ENCODE data around the gene LAMA2. TPM values are rescaled to one million over a fixed set of nuclear protein-coding genes. Genes with fewer than 3 reads are reported as not detected.

LAMA2 gene
- total and polyA plus RNA-seq, 2 of the 8 experiments (the other 6 are each of a cell fraction or from before 2014, with no cell fraction given) = 1.3 to 3.8 TPM

DNA sequence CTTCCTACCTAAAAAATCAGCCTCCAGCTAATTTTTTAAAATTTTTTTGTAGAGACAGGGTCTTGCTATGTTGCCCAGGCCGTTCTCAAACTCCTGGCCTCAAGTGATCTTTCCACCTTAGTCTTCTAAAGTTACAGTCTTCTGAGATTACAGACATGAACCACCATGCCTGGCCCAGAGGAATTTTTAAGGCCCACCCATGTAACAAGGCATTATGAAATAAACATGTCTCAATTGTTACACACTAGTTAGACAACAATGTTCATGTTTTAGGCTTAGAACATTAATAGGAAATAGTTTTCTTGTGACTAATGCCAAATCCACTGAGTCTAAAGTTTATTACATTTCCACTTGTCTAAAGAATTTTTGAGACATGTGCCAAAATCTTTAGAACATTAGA lies 221.2 kb downstream of the LAMA2 start:
- no peak overlapping the region for H3K27ac ChIP-seq (ENCODE audit: low read depth, low read length)
- H3K36me3 ChIP-seq (ENCODE audit: control insufficient read depth in 2 of 4, insufficient read depth in 4 of 4, low read length in 3 of 4) = no peaks in the 10 kb centered on the region
- POLR2A ChIA-PET (ENCODE audit: partially characterized antibody) = no interaction called here
- peaks cover 0 to 5% (median 0%) of the 10 kb centered on the region in 4 experiments; a peak in 2 of 7 replicates for H3K4me1 ChIP-seq (replicated peaks in 1 of 4; ENCODE audit: control insufficient read depth in 3 of 4, insufficient read depth in 4 of 4, low read length in 3 of 4)
- no peak overlapping the region for H2AFZ ChIP-seq (ENCODE audit: low read length)
- no peaks in the 10 kb centered on the region for H3K9me3 ChIP-seq (ENCODE audit: insufficient read depth in 2 of 2, low read depth in 1 of 2, low read length in 1 of 2)
- DNase-seq (ENCODE audit: low read depth in 1 of 2, low spot score in 2 of 2) = no peak
- H2BK5ac ChIP-seq (ENCODE audit: low read depth, low read length) = no peak overlapping the region
- no peak overlapping the region for H3K23ac ChIP-seq (ENCODE audit: insufficient read length)
- no peak overlapping the region for H4K91ac ChIP-seq (replicated peaks; ENCODE audit: insufficient read length, low read length)
- H2BK15ac ChIP-seq (ENCODE audit: low read length) = no peak overlapping the region
- no peak overlapping the region for H3K4me3 ChIP-seq (ENCODE audit: extremely low read depth in 1 of 4, insufficient read depth in 2 of 4, low read depth in 3 of 4, low read length in 4 of 4)
- no peaks in the 10 kb centered on the region for H3K79me2 ChIP-seq (ENCODE audit: control insufficient read depth in 1 of 2, insufficient read depth in 2 of 2, low read length in 2 of 2)
- H3K23me2 ChIP-seq (ENCODE audit: low read depth, low read length) = no peaks in the 10 kb centered on the region; the same call in 1 of the 2 replicates
- FAIRE-seq = no peak
- no peaks in the 10 kb centered on the region for H4K20me1 ChIP-seq (replicated peaks in 1 of 2; ENCODE audit: control insufficient read depth in 1 of 2, insufficient read depth in 2 of 2, low read length in 2 of 2)
- no peak overlapping the region for H3K14ac ChIP-seq (ENCODE audit: insufficient read length)
- no peak overlapping the region for H3K56ac ChIP-seq (replicated peaks; ENCODE audit: insufficient read length, low read depth, low read length)
- H3K4ac ChIP-seq (replicated peaks; ENCODE audit: insufficient read length, low read depth, low read length) = no peak overlapping the region
- no peak overlapping the region for H2BK12ac ChIP-seq (ENCODE audit: low read depth, low read length)
- no peak overlapping the region for H2AK5ac ChIP-seq (ENCODE audit: low read depth, low read length)
- 88% methylated on average over 1 of the region's 1 CpG; no CpG with 5 or more reads in 1 of the 2 experiments for WGBS, 2 experiments (ENCODE audit: extremely low coverage in 1 of 2, insufficient coverage in 1 of 2, insufficient read length in 1 of 2, insufficient replicate concordance in 2 of 2, low coverage in 1 of 2, low lambda C conversion rate in 2 of 2, missing lambda C conversion rate in 1 of 2)
- H2BK20ac ChIP-seq (ENCODE audit: low read length) = no peak overlapping the region
- H3K27me3 ChIP-seq (replicated peaks in 1 of 4; ENCODE audit: control insufficient read depth in 3 of 4, extremely low read depth in 1 of 4, insufficient read depth in 3 of 4, low read length in 3 of 4) = no peaks in the 10 kb centered on the region
- H3K9ac ChIP-seq (replicated peaks in 1 of 4; ENCODE audit: extremely low read depth in 1 of 4, low read depth in 3 of 4, low read length in 3 of 4) = no peak overlapping the region
- no peak overlapping the region for H3K18ac ChIP-seq (ENCODE audit: extremely low read depth, low read length)
- H3K4me2 ChIP-seq (ENCODE audit: insufficient read depth in 1 of 2, low read depth in 2 of 2, low read length in 2 of 2) = no peak overlapping the region
- CTCF ChIA-PET (ENCODE audit: partially characterized antibody) = interaction anchor here (0.6 to 1.6 kb wide), 6 partner anchors 10 to 542 kb away, joined by 3 to 4 read pairs (median 3); no protein-coding TSS in a partner anchor
- H4K8ac ChIP-seq (ENCODE audit: extremely low read depth, insufficient read depth, low read length) = no peak overlapping the region
- H2BK120ac ChIP-seq (replicated peaks; ENCODE audit: low read depth, low read length) = no peak overlapping the region
- H4K5ac ChIP-seq (ENCODE audit: insufficient read length, low read depth, low read length) = no peak overlapping the region
- no peaks in the 10 kb centered on the region for H3K79me1 ChIP-seq (ENCODE audit: low read depth, low read length)
- TF ChIP-seq SAP30 (IDR thresholded peaks at IDR 0.05; ENCODE audit: insufficient read depth, insufficient replicate concordance, low read length) (no peak), FOSL1 (IDR thresholded peaks at IDR 0.05; ENCODE audit: insufficient read depth, low read depth, low read length) (no peak), TEAD4 (IDR thresholded peaks at IDR 0.05; ENCODE audit: low read depth, low read length) (no peak), ZNF274 (IDR thresholded peaks at IDR 0.05; ENCODE audit: borderline replicate concordance, extremely low read depth, low read length) (no peak), EP300 (IDR thresholded peaks at IDR 0.05; ENCODE audit: borderline replicate concordance in 1 of 2, low read depth in 2 of 2, low read length in 2 of 2) (no peak), TCF12 (IDR thresholded peaks at IDR 0.05; ENCODE audit: low read depth, low read length) (no peak), GABPA (IDR thresholded peaks at IDR 0.05; ENCODE audit: borderline replicate concordance, insufficient read depth, low read length) (no peak), SIN3A (conservative IDR thresholded peaks at IDR 0.05 in 1 of 2, IDR thresholded peaks at IDR 0.05 in 1 of 2; ENCODE audit: low read depth in 1 of 2, low read length in 2 of 2) (no peak), SIRT6 (IDR thresholded peaks at IDR 0.05; ENCODE audit: low read length) (no peak)
